Mesenteric fat pad (tissue), 1 donor: ENCODE measurements around the gene EDN3. TPM values are rescaled to one million over a fixed set of nuclear protein-coding genes. Genes with fewer than 3 reads are reported as not detected.

Source experiments
- DNase-seq: peaks from one replicate; pipeline ENCODE4 v3.0.0-alpha.2; 2020; ENCODE audit warnings: low spot score
- long read RNA-seq: library from polyadenylated mRNA; unstranded; transcript quantifications from one replicate; pipeline ENCODE4 v2.0.0, GENCODE V29; 2020
- total RNA-seq: library from RNA; stranded (reverse); fragmentation: NEBNext Ultra II Directional; extraction: Animal tissue kit (Norgen Biotek cat#: 25700); gene quantifications from one replicate; pipeline ENCODE4 v1.2.1, GENCODE V29; 2021
- donor health status: DM: yes; HTN: yes; CAD: no.

EDN3 gene
- total RNA-seq: not detected
- long read RNA-seq: 0 reads

GRCh38 chr20:59300333-59301081 lies at the start of gene EDN3:
TSS of gene EDN3 (plus strand) at chr20:59300611. CDS start at chr20:59300813, 202 bp downstream.
- DNase-seq: no peak

DNA sequence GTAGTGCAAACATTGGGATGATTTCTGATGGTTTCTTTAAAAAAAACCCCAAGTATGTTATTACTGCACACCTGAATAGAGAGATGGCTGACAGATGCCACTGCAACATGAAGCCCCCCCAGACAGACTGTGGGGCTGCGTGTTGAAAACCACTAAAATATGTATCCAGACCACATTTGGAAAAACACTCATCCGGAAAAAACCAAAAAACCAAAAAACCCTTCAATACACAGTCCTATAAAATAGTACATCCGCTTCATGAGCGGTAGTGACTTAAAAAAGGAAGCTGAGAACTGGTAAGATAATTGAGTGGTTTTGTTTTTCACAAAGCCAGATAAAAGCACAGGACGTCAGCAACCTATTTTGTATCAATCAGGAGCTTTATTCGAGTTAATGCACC lies 47.1 kb upstream of the EDN3 start:
- no peak for DNase-seq

GRCh38 chr20:59253779-59254319 lies 46.6 kb upstream of the EDN3 start:
- DNase-seq: no peak

- no peak for DNase-seq
Measured at GRCh38 chr20:59255256-59255655, 45.2 kb upstream of the EDN3 start.

- no peak for DNase-seq
Measured at GRCh38 chr20:59258221-59258621, 42.2 kb upstream of the EDN3 start.

DNA sequence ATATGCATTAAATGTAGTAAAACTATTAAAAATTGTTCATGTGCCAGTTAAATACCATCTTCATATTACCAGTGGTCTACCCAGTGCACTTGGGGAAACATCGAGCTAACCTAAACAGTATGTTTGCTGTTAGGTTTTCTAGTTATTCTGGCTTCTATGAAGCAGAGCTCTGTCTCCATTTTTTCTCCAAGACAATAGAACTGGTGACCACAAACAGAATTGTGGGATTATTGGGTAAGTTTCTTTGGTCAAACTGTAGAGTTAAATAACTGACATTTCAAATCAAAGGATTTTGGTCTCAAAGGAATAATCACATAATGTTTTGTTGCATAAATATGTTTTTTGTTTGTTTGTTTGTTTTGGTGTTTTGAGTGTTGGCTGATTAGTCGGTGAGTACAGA lies 40.5 kb upstream of the EDN3 start:
- DNase-seq: no peak

- DNase-seq: no peak
Measured at GRCh38 chr20:59265298-59265697, 35.1 kb upstream of the EDN3 start.

DNA sequence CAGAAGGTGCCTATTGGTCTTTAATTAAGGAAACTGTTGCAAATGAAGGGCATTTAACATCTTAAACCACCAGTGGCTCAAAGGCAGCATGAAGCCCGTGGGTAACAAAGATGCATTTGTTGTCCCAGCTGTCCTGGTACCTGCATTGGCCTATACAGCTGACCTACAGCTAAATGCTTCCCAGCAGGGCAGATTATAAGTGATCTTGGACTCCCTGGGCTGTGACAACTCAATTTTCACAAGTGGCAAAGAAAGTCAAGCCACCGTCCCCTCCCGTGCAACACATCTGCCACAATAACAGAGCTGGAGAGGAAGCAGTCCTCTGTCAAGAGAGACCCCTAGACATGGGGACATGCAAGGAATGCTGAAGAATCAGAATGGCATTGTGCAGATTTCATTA lies 31.5 kb upstream of the EDN3 start:
- no peak for DNase-seq

DNA sequence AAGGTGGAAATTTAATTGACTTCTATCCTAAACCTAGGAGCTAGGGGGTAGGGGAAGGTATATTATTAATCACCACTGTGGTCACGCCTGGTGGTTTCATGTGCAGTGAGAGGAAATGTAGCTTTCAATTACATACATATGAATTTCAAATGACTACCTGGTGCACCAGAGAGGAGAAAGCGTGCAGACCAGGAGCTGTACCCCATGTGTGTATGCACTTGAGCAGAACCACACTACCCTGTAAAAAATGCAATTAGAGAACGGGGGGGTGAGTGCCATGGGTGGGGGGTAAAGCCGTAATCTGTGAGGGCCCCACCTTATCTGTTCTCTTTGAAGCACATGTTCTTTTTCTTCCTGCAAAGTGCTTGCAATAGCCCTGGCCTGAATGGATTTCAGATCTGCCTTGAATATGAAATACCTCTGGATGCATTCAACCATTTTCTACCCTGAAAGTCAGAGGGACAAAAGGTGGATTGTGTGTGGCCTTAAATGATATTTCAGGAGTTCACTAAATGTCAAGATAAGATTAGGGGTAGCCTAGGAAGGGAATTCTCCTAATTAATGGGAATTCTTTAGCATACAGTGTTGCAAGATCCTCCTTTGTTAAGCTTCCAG lies 30.9 kb upstream of the EDN3 start:
- DNase-seq: no peak

GRCh38 chr20:59270380-59270779 lies 30.0 kb upstream of the EDN3 start:
- no peak for DNase-seq

DNA sequence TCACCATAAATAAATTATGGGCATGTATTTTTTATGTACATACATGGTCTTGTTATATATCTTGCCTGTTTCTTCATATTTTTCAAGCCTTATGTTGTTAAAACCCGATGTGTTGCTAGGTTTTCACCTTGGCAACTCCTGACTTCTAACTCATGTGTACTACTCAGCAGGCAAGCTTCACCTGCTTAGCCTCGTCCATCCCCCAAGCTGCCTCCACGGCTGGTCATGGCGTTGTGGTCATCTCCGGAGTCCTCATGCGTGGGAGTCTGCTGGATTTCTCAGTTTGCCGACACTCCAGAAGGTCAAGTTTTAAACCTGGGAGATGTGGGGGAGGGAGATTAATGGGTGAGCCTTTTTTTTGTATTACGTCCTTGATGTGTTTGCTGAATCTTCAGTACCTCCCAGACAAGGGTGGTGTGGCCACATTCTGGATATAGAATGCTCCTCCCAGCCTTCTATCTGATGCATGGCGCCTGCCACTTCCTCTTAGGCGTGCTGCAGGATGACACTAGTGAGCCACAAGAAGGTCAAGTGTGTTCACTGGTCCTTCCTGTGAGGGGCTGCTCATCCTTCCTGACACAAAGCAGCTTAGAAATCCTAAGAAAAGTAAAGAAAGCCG lies 26.6 kb upstream of the EDN3 start:
- no peak for DNase-seq

DNA sequence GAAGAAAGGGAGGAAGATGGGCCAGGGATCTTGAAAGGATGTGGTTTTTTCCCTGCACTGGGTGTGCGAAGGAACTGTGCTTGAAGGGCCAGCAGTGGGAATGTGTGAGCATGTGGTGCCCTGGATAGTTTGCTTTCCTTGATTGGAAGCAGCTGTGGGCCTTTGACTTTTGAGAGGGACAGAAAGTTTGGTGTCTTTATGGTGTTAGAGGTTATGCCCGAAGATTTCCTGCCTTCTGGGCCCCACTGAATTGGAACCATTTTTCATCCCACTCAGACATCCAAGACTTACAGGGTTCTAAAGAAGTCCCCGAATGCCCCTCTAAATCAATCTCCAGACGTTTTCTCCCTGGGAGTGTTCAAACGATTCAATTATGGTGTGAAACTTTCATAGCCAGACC lies 23.5 kb upstream of the EDN3 start:
- no peak for DNase-seq

DNA sequence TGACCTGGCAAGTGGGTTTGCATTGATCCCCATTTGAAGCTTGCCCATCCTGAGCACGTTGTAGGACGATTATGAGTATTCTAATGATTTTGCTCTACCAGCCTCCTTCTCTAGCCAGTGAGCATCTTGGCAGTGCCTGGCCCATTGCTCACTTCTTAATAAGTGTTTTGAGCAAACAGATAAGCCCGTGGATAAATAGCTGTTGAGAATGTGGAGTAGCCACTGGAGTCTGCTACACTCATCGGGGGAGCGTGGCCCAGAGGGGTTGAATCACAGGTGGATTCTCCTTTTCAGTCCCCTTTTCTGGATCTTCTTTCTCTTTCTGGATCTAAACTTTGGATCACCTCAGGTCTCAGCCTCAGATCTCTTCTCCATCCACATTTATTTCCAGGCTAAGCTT lies 15.9 kb upstream of the EDN3 start:
- no peak for DNase-seq

GRCh38 chr20:59289994-59290393 lies 10.4 kb upstream of the EDN3 start:
- DNase-seq: no peak

DNA sequence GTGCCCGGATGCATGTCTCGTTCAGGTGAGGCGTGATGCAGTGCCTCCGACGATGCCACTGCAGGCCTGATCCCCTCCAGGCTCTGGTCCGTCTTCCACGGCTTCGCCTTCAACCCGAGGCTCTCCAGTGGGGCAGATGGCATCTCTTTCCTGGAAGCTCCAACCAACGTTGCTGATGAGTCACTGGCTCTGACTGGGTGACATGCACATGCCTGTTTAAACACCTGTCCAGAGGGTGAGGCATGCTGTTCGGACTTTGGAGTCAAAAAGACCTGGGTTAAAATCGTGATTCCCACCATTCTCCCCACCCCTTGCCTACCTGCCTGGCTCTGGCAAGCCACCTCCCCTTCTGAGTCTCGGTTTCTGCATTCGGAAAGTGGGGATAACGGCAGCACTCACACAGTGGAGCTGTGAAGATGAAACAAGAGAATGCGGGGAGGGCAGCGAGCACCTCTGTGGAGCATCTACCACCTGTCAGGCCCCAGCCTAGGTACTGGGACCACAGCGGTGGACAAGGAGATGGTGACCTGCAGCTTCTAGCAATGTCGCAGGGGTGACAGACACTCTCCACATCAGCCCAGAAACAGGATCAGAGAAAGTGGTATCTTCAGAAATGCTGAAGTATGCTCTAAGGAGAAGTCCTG lies 8.5 kb upstream of the EDN3 start:
- DNase-seq: no peak

DNA sequence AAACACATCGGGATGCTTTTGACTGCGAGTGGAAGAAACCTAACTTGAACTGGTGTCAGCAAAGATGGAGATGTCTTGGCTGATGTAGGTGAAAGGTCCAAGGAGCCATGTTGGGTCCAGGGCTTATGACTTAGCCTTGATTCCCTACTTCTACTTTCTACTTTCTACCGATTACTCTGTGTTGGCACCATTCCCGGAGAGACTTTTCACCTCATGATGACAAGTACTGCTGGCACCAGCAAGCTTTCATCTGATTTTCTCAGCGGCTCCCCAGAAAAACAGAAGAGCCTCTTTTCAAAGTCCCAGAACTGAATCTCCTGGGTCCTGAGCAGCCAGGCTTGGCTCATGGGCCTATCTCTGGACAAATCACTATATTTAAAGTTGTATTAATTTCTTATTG lies 4.9 kb upstream of the EDN3 start:
- no peak for DNase-seq

GRCh38 chr20:59297686-59298085 lies 2.7 kb upstream of the EDN3 start:
- DNase-seq: no peak

GRCh38 chr20:59299945-59300332 lies 472 bp upstream of the EDN3 start:
- DNase-seq: peak; percentile 30

- peak; percentile 79 for DNase-seq
Measured at GRCh38 chr20:59301343-59302007, 1.1 kb downstream of the EDN3 start.

DNA sequence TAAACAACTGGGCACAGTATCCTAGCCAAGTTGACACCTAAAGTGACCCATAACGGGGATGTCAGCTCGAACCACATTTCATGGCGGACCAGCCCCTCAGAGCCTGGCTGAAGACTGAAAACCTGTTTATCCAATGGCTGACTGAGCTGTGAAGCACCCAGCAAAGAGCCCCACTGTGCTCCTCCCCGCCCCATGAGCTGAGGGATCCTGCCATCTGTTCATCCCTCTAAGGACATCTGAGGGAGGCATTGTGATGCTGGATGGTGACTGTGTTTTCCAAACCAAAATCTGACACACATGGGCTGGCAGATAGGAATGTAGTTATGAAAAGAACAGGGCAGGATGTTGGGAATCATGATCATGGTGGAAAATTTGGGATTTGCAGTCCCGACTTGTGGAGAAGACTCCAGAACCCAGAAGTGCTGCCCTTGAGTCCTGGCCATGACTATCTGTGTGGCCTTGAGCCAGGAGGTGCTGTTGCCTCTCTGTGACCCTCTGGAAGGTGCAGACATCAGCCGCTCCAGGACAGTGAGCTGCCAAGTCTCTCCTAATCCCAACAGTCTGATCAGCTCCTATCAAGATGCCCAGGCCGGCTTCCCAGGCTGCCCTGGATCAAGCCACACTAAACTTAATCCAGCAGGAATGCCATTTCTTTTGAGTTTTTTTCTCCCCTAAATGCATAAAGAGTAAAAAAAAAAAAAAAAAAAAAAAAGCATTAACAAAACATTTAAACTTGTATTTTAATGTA lies 5.7 kb downstream of the EDN3 start:
- DNase-seq: peak; percentile 71

DNA sequence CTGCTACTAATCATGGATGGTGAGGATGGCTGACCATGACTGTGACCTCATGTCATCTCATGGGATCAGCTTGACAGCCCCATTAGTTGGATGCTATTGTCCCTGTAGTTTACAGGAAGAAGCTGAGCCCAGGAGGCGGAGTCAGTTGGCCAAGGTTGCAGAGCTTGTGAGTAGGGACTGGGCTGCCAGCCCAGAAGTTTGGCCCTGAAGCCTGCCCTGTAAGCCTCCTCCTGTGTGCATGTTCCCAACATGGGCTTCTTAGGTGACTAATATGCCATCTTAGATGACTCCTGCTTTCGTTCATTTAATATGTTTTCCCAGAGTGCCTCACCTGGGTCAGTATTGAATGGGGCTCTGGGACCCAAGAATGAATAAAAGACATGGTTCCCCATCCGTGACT lies 6.9 kb downstream of the EDN3 start:
- DNase-seq: no peak
